ENCODE results near the gene TMEM9. TPM values are rescaled to one million over a fixed set of nuclear protein-coding genes. Genes with fewer than 3 reads are reported as not detected.

Gene TMEM9
- total and polyA plus RNA-seq, 9 of the 15 experiments (the other 6 are each of a cell fraction or from before 2014, with no cell fraction given): 30.4 to 107 (median 67.6) TPM

GRCh38 chr1:201119206-201120197 is 34.8 kb downstream of the TMEM9 start (continued):
- TF ChIP-seq CREM (IDR thresholded peaks at IDR 0.05; ENCODE audit: low read depth): peak; percentile 55
- no peak for TF ChIP-seq CREBBP (IDR thresholded peaks at IDR 0.05; ENCODE audit: low read depth, low read length)
- TF ChIP-seq ARID2 (IDR thresholded peaks at IDR 0.05): no peak
- no peak for TF ChIP-seq ZBTB8A (IDR thresholded peaks at IDR 0.05; ENCODE audit: partially characterized antibody)
- no peak for TF ChIP-seq ZZZ3 (IDR thresholded peaks at IDR 0.05)
- no peak for TF ChIP-seq FOS (IDR thresholded peaks at IDR 0.05; ENCODE audit: extremely low read depth, insufficient read length)
- TF ChIP-seq HIVEP1 (CRISPR knock-in tag; IDR thresholded peaks at IDR 0.05): no peak
- TF ChIP-seq REST (IDR thresholded peaks at IDR 0.05; ENCODE audit: borderline replicate concordance): peak; percentile 53
- no peak for TF ChIP-seq REST (CRISPR knock-in tag; IDR thresholded peaks at IDR 0.05; ENCODE audit: low read depth)
- TF ChIP-seq NFXL1 (CRISPR knock-in tag; IDR thresholded peaks at IDR 0.05): no peak
- TF ChIP-seq ZNF551 (CRISPR knock-in tag; IDR thresholded peaks at IDR 0.05): no peak
- TF ChIP-seq ZFP30 (CRISPR knock-in tag; IDR thresholded peaks at IDR 0.05; ENCODE audit: borderline replicate concordance): no peak
- TF ChIP-seq ELF4 (CRISPR knock-in tag; IDR thresholded peaks at IDR 0.05): no peak
- TF ChIP-seq DEAF1 (CRISPR knock-in tag; IDR thresholded peaks at IDR 0.05): 0 out of 2 replicates have a peak, but pooled peaks have one; percentile 28
- no peak for TF ChIP-seq CC2D1A (IDR thresholded peaks at IDR 0.05)
- no peak for TF ChIP-seq GATAD2A (IDR thresholded peaks at IDR 0.05)
- TF ChIP-seq NFIX (CRISPR knock-in tag; IDR thresholded peaks at IDR 0.05; ENCODE audit: low read depth): no peak

Data from K562 (cell line).